ENCODE data around the gene ERC2.

- TF ChIP-seq CTCF (IDR thresholded peaks at IDR 0.05), result no peak
- TF ChIP-seq EP300 (IDR thresholded peaks at IDR 0.05), result no peak
Measured at GRCh38 chr3:56484122-56484521, 15.9 kb upstream of the ERC2 start.
